Amniotic epithelial cell (primary cell): Measurements from ENCODE around the gene NCKAP5.
A peak's percentile ranks its signal among the peaks of the same experiment; 100 is the strongest.

ENCODE experiments used
- DNase-seq: peaks from one replicate; pipeline ENCODE4 v3.0.0-alpha.2; 2010; ENCODE audit warnings: low read depth

Gene NCKAP5

GRCh38 chr2:133143645-133144044 is 424.6 kb downstream of the NCKAP5 start:
- no peak for DNase-seq

GRCh38 chr2:133142087-133142486 is 426.2 kb downstream of the NCKAP5 start:
- no peak for DNase-seq

DNA sequence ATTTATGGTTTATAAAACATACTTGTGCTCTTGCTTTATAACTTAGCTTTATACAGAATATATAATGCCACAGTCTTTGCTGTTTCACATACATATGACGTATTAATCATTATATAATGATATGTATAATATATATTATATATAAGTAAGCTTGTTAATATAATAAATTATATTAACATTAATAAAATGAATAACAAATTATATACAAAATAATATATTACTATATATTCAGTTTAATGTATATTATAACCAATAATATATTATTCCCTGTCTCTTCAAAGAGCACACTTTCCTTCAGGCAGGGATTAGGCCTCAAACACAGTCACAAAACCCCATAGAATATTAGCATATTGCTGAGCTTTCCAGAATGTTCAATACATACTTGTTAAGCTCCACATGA is 427.6 kb downstream of the NCKAP5 start:
- DNase-seq: no peak

DNA sequence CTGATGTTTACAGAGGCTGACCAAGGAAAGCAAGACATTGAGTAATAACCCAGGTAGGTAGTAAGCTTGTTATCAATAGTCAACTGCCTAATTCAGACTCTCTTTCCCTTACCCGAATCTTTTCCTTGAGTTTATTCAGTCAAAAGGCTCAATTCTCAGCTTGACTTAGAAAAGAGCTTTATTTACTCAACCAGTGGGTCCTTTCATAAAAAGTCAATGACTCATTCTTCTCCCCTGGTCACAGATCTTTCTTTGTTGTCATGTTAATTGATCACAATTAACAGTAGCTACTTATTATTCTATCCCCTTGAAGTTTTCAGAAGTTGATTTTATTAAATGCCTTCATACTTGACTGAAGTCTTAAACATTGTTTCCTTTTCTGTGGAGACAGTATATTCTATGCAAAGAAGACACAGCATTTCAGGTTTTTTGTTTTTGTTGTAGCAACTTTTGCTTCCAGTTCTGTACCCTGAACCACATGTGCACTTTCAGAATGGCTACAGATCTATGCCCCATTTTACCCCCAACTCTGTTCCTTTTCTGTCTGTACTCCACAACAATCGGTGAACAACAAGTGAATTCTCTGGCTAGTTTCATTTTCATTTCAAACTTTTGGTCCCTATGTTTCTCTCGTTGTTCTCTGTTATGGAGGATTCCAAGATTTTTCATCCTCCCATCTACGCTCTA is 428.3 kb downstream of the NCKAP5 start:
- DNase-seq: no peak

GRCh38 chr2:133138693-133139092 is 429.6 kb downstream of the NCKAP5 start:
- no peak for DNase-seq

DNA sequence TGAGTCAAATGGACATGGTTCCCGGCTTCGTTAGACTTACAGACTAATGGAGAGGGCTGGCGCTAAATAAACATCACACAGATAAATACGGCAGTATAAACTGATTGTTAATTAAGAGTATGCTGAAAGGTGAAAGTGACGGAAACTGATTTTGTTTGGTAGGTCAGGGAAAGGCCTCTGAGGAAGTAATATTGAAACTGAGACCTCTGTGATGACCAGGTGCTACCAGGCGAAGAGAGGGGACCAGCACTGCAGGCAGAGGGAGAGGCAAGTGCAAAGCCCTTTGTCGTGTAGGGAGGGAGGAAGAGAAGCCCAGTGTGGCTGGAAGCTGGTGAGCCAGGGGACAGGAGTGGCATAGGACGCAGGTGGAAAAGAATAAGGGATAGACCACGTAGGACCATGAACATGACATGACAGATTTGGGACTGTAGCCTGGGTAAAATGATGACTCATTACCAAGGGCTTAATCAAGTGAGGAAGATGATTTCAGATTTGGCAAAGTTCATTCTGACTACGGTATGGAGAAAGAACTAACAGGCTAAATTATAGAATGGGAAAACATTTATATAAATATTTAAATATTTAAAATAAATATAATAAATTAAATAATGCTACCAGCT is 433.1 kb downstream of the NCKAP5 start:
- no peak for DNase-seq

GRCh38 chr2:133130548-133131246 is 437.6 kb downstream of the NCKAP5 start:
- peak; percentile 33 for DNase-seq

DNA sequence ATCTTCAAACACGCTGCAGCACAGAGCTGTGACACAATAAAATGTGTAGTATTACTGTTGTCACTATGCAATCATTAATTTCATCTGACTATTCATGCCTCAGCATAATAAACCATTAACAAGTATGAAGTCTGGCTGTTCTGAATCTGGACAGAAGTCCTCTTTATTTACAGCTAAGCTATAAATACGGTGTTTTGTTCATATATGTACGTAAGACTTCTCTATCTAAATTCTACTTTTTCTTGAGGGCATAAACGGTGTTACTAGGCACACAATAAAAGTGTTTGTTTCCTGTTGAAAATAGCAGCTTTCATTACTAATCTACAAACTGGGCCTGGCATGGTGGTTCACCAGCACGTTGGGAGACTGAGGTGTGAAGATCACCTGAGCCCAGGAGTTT is 443.8 kb downstream of the NCKAP5 start:
- DNase-seq: no peak

GRCh38 chr2:133123904-133124303 is 444.4 kb downstream of the NCKAP5 start:
- no peak for DNase-seq

DNA sequence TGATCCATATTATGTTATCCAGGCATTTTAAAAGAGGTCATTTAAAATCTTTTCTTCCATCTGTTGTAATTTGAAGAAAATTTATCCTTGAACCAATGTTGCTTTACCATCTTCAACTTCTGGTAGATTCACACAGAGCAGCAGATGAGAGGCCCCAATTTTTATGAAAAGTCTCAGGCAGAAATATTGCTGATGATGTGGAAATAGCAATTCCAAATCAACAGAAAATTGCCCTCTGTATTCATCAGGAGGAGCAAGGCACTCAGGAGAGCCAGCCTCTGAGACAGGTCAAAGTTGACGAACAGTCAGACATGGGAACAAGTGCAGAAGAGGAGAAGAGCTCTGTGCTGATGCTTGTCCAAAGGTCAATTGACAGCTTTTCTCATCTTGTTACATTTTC is 444.9 kb downstream of the NCKAP5 start:
- DNase-seq: no peak

GRCh38 chr2:133122529-133122928 is 445.7 kb downstream of the NCKAP5 start:
- no peak for DNase-seq

- DNase-seq: no peak
Observed at GRCh38 chr2:133120310-133120709, 448.0 kb downstream of the NCKAP5 start.

DNA sequence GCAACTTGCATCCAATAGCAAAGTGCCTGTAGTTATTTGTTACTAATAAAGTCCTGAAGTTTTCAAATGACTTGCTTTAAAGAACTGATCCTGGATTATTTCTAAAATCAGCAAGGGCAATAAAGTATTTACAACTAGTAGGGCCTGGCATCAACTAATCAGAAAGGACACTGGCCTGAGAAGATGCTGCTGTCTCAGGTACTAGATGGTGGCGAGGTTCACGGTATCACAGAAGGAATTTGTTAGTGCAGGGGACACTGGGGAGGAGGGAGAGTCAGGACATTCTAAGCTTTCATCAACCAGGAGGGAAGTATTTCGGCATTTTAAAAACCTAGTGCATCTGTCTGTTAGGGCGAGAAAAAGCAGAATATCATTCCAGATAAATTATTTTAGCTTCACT is 458.1 kb downstream of the NCKAP5 start:
- no peak for DNase-seq

- DNase-seq: peak; percentile 72
Observed at GRCh38 chr2:133109772-133110171, 458.5 kb downstream of the NCKAP5 start.

- DNase-seq: no peak
Observed at GRCh38 chr2:133107058-133107815, 461.0 kb downstream of the NCKAP5 start.

- no peak for DNase-seq
Observed at GRCh38 chr2:133104871-133105270, 463.4 kb downstream of the NCKAP5 start.

DNA sequence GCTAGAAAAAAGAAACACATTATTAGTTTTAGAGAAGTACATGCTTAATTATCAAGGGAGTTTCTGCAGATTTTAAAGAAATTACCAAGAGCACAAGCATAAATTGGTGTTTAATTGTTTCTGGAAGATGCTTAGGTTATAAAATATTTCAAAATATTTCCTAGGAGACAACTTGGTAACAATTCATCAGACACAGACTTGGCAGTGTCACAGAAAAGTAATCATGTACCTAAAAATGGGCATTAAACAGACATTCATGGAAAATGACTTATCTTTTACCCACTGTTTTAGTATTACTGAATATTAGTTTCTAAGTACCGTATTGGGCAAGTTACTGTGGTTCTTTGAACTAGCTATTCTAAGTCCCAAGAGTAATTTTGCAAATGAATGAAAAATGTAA is 469.5 kb downstream of the NCKAP5 start:
- DNase-seq: no peak

DNA sequence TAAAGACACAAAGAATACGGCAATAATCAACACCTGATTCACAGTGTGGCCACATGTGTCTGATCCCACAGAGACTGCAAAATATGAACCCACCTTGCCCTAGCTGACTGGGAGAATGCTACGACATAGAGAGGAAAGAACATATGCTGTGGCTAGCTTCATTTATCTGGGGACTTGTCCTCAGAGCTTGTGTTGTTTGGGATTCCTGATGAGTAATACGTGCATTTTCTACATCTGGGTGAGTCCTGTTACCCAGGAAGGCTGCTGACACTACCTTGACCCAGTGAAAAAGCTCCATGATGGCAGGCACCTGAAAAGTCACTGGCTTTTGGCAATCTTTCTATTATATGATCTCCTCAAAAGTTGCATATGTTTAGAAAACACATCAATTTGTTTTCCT is 470.6 kb downstream of the NCKAP5 start:
- DNase-seq: no peak

DNA sequence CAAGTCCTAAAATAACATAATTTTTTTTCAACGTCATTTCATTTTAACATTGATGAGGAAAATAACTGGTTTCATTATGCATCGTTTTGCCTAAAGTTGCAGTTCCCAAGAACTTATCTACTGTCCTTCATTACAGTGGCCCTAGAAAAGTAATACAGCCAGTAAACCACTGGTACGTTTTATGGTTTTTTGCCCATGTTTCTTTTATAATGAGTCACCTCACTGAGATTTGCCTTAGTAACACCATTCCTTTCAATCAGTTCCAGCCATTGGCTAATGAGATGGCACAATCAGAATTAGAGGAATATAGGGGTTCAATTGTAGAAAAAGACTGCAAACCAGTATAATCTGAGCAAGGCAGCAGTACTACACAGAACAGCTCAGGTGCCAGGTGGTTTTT is 475.7 kb downstream of the NCKAP5 start:
- peak; percentile 3 for DNase-seq

- no peak for DNase-seq
Observed at GRCh38 chr2:133090358-133090757, 477.9 kb downstream of the NCKAP5 start.

- no peak for DNase-seq
Observed at GRCh38 chr2:133086176-133086575, 482.1 kb downstream of the NCKAP5 start.

DNA sequence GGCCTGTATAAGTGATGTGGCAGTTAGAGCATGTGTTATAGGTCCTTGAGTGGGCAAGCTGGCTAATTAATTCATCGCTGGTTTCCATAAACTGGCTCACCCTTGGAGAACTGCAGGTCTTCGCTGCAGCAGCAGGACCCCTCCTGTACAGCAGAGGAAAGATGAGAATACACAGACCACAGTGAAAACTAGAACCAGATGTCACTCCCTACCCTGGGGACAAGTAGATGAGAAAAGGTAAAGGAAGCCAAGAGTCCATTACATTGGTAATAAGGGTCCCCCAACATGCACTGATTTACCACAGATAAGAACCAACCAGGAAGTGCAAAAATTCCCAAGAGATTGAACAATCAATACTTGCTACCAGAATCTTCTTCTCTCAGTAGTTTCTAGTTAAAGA is 482.6 kb downstream of the NCKAP5 start:
- DNase-seq: no peak

GRCh38 chr2:133082034-133082433 is 486.2 kb downstream of the NCKAP5 start:
- DNase-seq: no peak
